ENCODE measurements around the gene PLCD1. TPM values are rescaled to one million over a fixed set of nuclear protein-coding genes. Genes with fewer than 3 reads are reported as not detected.

The PLCD1 gene
- total RNA-seq, 1 experiment from 2014 or later = 7.9 TPM

DNA sequence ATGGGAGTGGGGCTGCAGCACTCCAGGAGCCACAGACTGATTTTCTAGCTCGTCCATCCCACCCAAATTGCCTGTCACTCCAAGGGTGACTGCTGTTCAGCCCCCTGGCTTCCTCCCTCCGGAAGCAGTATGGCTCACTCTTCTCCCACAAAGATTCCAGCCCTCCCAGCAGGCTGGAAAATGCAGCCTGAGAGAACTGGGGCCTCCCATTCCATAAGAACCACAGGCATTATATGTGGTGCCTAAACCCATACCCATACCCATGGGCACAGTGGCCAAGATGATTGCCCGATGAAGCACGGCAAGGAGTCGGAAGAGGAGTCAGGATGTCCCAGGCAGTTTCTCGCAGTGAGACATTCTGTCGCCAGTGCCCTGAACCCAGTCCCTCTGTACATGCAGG, 44.8 kb downstream of the PLCD1 start:
- Mint-ChIP-seq H3K27me3 (ENCODE audit: insufficient read depth, unreplicated experiment) (no peaks in the 10 kb centered on the region), H3K9me3 (ENCODE audit: unreplicated experiment) (no peaks in the 10 kb centered on the region), H3K4me1 (ENCODE audit: low read depth, unreplicated experiment) (peaks cover 45% of the 10 kb centered on the region), H3K36me3 (ENCODE audit: insufficient read depth, unreplicated experiment) (peaks cover 54% of the 10 kb centered on the region), H3K4me3 (ENCODE audit: unreplicated experiment) (no peak overlapping the region), H3K27ac (ENCODE audit: unreplicated experiment) (peak overlapping the region; percentile 83)
- CTCF ChIA-PET = interaction anchor here (1.0 to 2.6 kb wide), 2 partner anchors 10 to 11 kb away, joined by 4 to 13 read pairs; no protein-coding TSS in a partner anchor
- POLR2A ChIA-PET = no interaction called here
- Histone ChIP-seq H3K27me3 (replicated peaks; ENCODE audit: control insufficient read depth, insufficient read depth, low read length) (no peaks in the 10 kb centered on the region), H3K4me1 (peaks cover 77% of the 10 kb centered on the region), H3K36me3 (ENCODE audit: control insufficient read depth, insufficient read depth, low read length) (0 out of 2 replicates have a peak, but pooled peaks cover 1% of the 10 kb centered on the region), H3K9me3 (no peaks in the 10 kb centered on the region), H3K4me3 (ENCODE audit: low read depth, low read length) (no peak overlapping the region)
- no peak for DNase-seq
- no TSS peak for BruUV-seq (replicated peaks)
- TF ChIP-seq, protein P1, sequence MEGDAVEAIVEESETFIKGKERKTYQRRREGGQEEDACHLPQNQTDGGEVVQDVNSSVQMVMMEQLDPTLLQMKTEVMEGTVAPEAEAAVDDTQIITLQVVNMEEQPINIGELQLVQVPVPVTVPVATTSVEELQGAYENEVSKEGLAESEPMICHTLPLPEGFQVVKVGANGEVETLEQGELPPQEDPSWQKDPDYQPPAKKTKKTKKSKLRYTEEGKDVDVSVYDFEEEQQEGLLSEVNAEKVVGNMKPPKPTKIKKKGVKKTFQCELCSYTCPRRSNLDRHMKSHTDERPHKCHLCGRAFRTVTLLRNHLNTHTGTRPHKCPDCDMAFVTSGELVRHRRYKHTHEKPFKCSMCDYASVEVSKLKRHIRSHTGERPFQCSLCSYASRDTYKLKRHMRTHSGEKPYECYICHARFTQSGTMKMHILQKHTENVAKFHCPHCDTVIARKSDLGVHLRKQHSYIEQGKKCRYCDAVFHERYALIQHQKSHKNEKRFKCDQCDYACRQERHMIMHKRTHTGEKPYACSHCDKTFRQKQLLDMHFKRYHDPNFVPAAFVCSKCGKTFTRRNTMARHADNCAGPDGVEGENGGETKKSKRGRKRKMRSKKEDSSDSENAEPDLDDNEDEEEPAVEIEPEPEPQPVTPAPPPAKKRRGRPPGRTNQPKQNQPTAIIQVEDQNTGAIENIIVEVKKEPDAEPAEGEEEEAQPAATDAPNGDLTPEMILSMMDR (IDR thresholded peaks at IDR 0.05; ENCODE audit: insufficient read depth in 1 of 2, low read depth in 1 of 2, low read length in 1 of 2, severe bottlenecking in 1 of 2, unreplicated experiment in 1 of 2) = no peak
- intact Hi-C loops (cut with micrococcal nuclease; ENCODE audit: unreplicated experiment) = no loop called here

DNA sequence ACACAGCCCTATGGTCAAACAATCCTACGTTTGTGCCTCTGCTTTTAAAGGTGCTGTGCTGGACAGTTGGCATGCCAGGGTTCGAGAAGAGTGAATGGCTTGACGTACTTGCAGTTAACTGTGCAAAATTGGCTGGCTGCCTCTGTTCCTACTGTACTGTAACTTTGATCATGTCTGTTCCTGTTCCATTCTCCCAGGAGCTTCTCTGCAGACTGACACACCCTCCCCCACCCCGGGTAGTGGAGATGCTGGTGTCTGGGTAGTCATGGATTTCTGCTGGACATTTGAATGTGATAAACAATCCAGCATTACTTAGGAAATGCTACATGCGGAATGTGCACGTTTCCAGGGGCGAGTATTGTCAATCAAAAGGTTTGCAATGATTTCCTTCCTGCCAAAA, 45.4 kb downstream of the PLCD1 start:
- ChIA-PET POLR2A (no interaction called here), CTCF (interaction anchor here (0.8 kb wide), 1 partner anchor 10 kb away, joined by 3 read pairs; no protein-coding TSS in a partner anchor)
- intact Hi-C loops (cut with micrococcal nuclease; ENCODE audit: unreplicated experiment) = no loop called here
- no TSS peak for BruUV-seq (replicated peaks)
- Histone ChIP-seq H3K36me3 (ENCODE audit: control insufficient read depth, insufficient read depth, low read length) (0 out of 2 replicates have a peak, but pooled peaks cover 1% of the 10 kb centered on the region), H3K4me1 (peaks cover 73% of the 10 kb centered on the region), H3K9me3 (no peaks in the 10 kb centered on the region), H3K4me3 (ENCODE audit: low read depth, low read length) (no peak overlapping the region), H3K27me3 (replicated peaks; ENCODE audit: control insufficient read depth, insufficient read depth, low read length) (no peaks in the 10 kb centered on the region)
- Mint-ChIP-seq H3K4me1 (ENCODE audit: low read depth, unreplicated experiment) (peaks cover 39% of the 10 kb centered on the region), H3K9me3 (ENCODE audit: unreplicated experiment) (no peaks in the 10 kb centered on the region), H3K27me3 (ENCODE audit: insufficient read depth, unreplicated experiment) (no peaks in the 10 kb centered on the region), H3K4me3 (ENCODE audit: unreplicated experiment) (no peak overlapping the region), H3K36me3 (ENCODE audit: insufficient read depth, unreplicated experiment) (peaks cover 50% of the 10 kb centered on the region), H3K27ac (ENCODE audit: unreplicated experiment) (no peak overlapping the region)
- TF ChIP-seq, protein P1 (IDR thresholded peaks at IDR 0.05; ENCODE audit: insufficient read depth in 1 of 2, low read depth in 1 of 2, low read length in 1 of 2, severe bottlenecking in 1 of 2, unreplicated experiment in 1 of 2) = no peak
- no peak for DNase-seq

DNA sequence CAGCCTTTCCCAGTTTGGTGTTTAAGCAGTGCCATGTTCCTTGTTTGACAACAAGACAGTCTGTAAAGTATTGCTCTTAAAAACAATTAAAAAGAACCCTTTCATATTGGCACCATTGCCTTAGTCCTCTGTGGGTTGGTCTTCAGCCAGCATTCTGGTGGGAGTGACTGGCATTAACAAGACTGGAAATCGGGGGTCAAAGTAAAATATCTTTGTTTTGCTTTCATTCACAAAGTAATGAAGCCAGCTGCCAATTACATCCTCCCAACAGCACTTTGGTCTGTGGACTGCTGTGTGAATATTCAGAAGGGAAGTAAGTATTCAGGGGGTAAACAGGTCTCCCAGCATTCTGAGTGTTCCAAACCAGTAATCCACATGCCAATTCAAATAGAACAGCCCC, 47.1 kb downstream of the PLCD1 start:
- no peaks in the 10 kb centered on the region for H3K27me3 Mint-ChIP-seq (ENCODE audit: insufficient read depth, unreplicated experiment)
- BruUV-seq (replicated peaks) = no TSS peak
- no peaks in the 10 kb centered on the region for H3K9me3 Mint-ChIP-seq (ENCODE audit: unreplicated experiment)
- ChIA-PET POLR2A (no interaction called here), CTCF (interaction anchor here (0.8 kb wide), 1 partner anchor 18 kb away, joined by 3 read pairs; no protein-coding TSS in a partner anchor)
- H3K27ac Mint-ChIP-seq (ENCODE audit: unreplicated experiment) = no peak overlapping the region
- no peaks in the 10 kb centered on the region for H3K27me3 ChIP-seq (replicated peaks; ENCODE audit: control insufficient read depth, insufficient read depth, low read length)
- TF ChIP-seq, protein P1 (IDR thresholded peaks at IDR 0.05; ENCODE audit: insufficient read depth in 1 of 2, low read depth in 1 of 2, low read length in 1 of 2, severe bottlenecking in 1 of 2, unreplicated experiment in 1 of 2) = no peak
- peaks cover 56% of the 10 kb centered on the region for H3K4me1 ChIP-seq
- DNase-seq = no peak
- peaks cover 28% of the 10 kb centered on the region for H3K4me1 Mint-ChIP-seq (ENCODE audit: low read depth, unreplicated experiment)
- H3K4me3 Mint-ChIP-seq (ENCODE audit: unreplicated experiment) = no peak overlapping the region
- no peak overlapping the region for H3K4me3 ChIP-seq (ENCODE audit: low read depth, low read length)
- H3K9me3 ChIP-seq = no peaks in the 10 kb centered on the region
- 0 out of 2 replicates have a peak, but pooled peaks cover 1% of the 10 kb centered on the region for H3K36me3 ChIP-seq (ENCODE audit: control insufficient read depth, insufficient read depth, low read length)
- intact Hi-C loops (cut with micrococcal nuclease; ENCODE audit: unreplicated experiment) = no loop called here
- H3K36me3 Mint-ChIP-seq (ENCODE audit: insufficient read depth, unreplicated experiment) = peaks cover 40% of the 10 kb centered on the region
